H1 (cell line): ENCODE data around the gene DPH1. TPM values are rescaled to one million over a fixed set of nuclear protein-coding genes. Genes with fewer than 3 reads are reported as not detected.

ENCODE experiments used
- CTCF ChIA-PET: fragments of 300-600 bp; sonication (Branson Sonifier 250); formaldehyde crosslinking; loops from one replicate; lab custom pipeline; 2021; ENCODE audit not compliant: partially characterized antibody; lab: Charles Lee
- POLR2A ChIA-PET: fragments of 300-600 bp; sonication (Branson Sonifier 250); formaldehyde crosslinking; loops from one replicate; lab custom pipeline; 2021; ENCODE audit warnings: inconsistent platforms; ENCODE audit not compliant: partially characterized antibody; lab: Charles Lee
- DNase-seq, 2 experiments: peaks; one replicate each; pipeline versions ENCODE4 v3.0.0 to v3.0.0-alpha.2; 2010 to 2022; ENCODE audit warnings: low spot score in 2 of 2, low read depth in 1 of 2, mixed read lengths in 1 of 2
- FAIRE-seq: peaks from 2 replicates; lab custom pipeline; 2011; peaks lifted over from hg19 to GRCh38; lab: Jason Lieb, UNC
- H2AFZ ChIP-seq: 2 replicates; pipeline ENCODE4 v1.8.1; 2012; ENCODE audit warnings: low read length, inconsistent platforms
- H2AK5ac ChIP-seq: 2 replicates; pipeline ENCODE4 v1.6.1; 2013; ENCODE audit warnings: low read depth, low read length
- H2BK120ac ChIP-seq: replicated peaks from 2 replicates; pipeline ENCODE3; 2013; ENCODE audit warnings: low read depth, low read length, inconsistent platforms
- H2BK12ac ChIP-seq: 2 replicates; pipeline ENCODE4 v1.6.1; 2013; ENCODE audit warnings: low read depth, low read length
- H2BK15ac ChIP-seq: 2 replicates; pipeline ENCODE4 v1.6.1; 2013; ENCODE audit warnings: low read length
- H2BK20ac ChIP-seq: 2 replicates; pipeline ENCODE4 v1.6.1; 2013; ENCODE audit warnings: low read length
- H2BK5ac ChIP-seq: 2 replicates; pipeline ENCODE4 v1.6.1; 2013; ENCODE audit warnings: low read depth, low read length
- H3K14ac ChIP-seq: 2 replicates; pipeline ENCODE4 v1.6.1; 2013; ENCODE audit warnings: inconsistent platforms; ENCODE audit not compliant: insufficient read length
- H3K18ac ChIP-seq: 2 replicates; pipeline ENCODE4 v1.6.1; 2013; ENCODE audit warnings: low read length; ENCODE audit errors: extremely low read depth
- H3K23ac ChIP-seq: 2 replicates; pipeline ENCODE4 v1.6.1; 2013; ENCODE audit warnings: inconsistent platforms; ENCODE audit not compliant: insufficient read length
- H3K23me2 ChIP-seq: 2 replicates; pipeline ENCODE4 v1.6.1; 2013; ENCODE audit warnings: low read depth, low read length
- H3K27ac ChIP-seq: 2 replicates; pipeline ENCODE4 v1.6.1; 2011; ENCODE audit warnings: low read depth, low read length, inconsistent platforms
- H3K27me3 ChIP-seq, 4 experiments: replicated peaks in 1 of 4; 1 replicate in 1 of 4; 2 replicates in 3 of 4; pipeline versions ENCODE4 v1.6.1 to v1.8.1; 2011 to 2013; ENCODE audit warnings: low read length in 3 of 4, mild to moderate bottlenecking in 3 of 4, inconsistent platforms in 2 of 4, mixed read lengths in 2 of 4, moderate library complexity in 1 of 4; ENCODE audit not compliant: control insufficient read depth in 3 of 4, insufficient read depth in 3 of 4; ENCODE audit errors: extremely low read depth in 1 of 4
- H3K36me3 ChIP-seq, 4 experiments: 2 replicates each; pipeline versions ENCODE4 v1.6.1 to v1.8.1; 2011 to 2013; ENCODE audit warnings: mild to moderate bottlenecking in 4 of 4, low read length in 3 of 4, moderate library complexity in 2 of 4, control low read depth in 1 of 4, inconsistent platforms in 1 of 4; ENCODE audit not compliant: insufficient read depth in 4 of 4, control insufficient read depth in 2 of 4
- H3K4ac ChIP-seq: replicated peaks from 2 replicates; pipeline ENCODE3; 2013; ENCODE audit warnings: low read length, low read depth, mixed read lengths, inconsistent platforms; ENCODE audit not compliant: insufficient read length
- H3K4me1 ChIP-seq, 4 experiments: replicated peaks in 1 of 4; 1 replicate in 1 of 4; 2 replicates in 3 of 4; pipeline versions ENCODE4 v1.6.1 to v1.8.1; 2011 to 2013; ENCODE audit warnings: low read length in 3 of 4, inconsistent platforms in 2 of 4, mixed read lengths in 1 of 4; ENCODE audit not compliant: insufficient read depth in 4 of 4, control insufficient read depth in 3 of 4
- H3K4me2 ChIP-seq, 2 experiments: 2 replicates each; pipeline versions ENCODE4 v1.6.1 to v1.8.1; 2011 to 2013; ENCODE audit warnings: low read depth in 2 of 2, low read length in 2 of 2, control low read depth in 1 of 2, inconsistent platforms in 1 of 2, mild to moderate bottlenecking in 1 of 2; ENCODE audit not compliant: insufficient read depth in 1 of 2
- H3K4me3 ChIP-seq, 4 experiments: fragments of 200-600, 300-600 bp in 1 of 4; sonication (generic), shearing (Covaris generic), sonication (Bioruptor Twin) in 1 of 4; 2 replicates each; pipeline versions ENCODE4 v1.5.1 to v1.8.1; 2011 to 2016; ENCODE audit warnings: low read length in 4 of 4, low read depth in 3 of 4, control low read depth in 2 of 4, inconsistent platforms in 2 of 4, mild to moderate bottlenecking in 2 of 4, mixed read lengths in 1 of 4, moderate library complexity in 1 of 4; ENCODE audit not compliant: insufficient read depth in 2 of 4; ENCODE audit errors: extremely low read depth in 1 of 4
- H3K56ac ChIP-seq: replicated peaks from 2 replicates; pipeline ENCODE3; 2013; ENCODE audit warnings: low read depth, mild to moderate bottlenecking, mixed read lengths, low read length, inconsistent platforms; ENCODE audit not compliant: insufficient read length
- H3K79me1 ChIP-seq: 2 replicates; pipeline ENCODE4 v1.6.1; 2013; ENCODE audit warnings: low read depth, low read length, control low read depth
- H3K79me2 ChIP-seq, 2 experiments: 2 replicates each; pipeline versions ENCODE4 v1.6.1 to v1.8.1; 2012 to 2013; ENCODE audit warnings: low read length in 2 of 2, mild to moderate bottlenecking in 2 of 2, inconsistent platforms in 1 of 2; ENCODE audit not compliant: insufficient read depth in 2 of 2, control insufficient read depth in 1 of 2
- H3K9ac ChIP-seq, 4 experiments: replicated peaks in 1 of 4; 1 replicate in 1 of 4; 2 replicates in 3 of 4; pipeline versions ENCODE4 v1.6.1 to v1.8.1; 2011 to 2013; ENCODE audit warnings: low read depth in 3 of 4, low read length in 3 of 4, control low read depth in 2 of 4, mild to moderate bottlenecking in 2 of 4, moderate library complexity in 2 of 4, inconsistent platforms in 1 of 4; ENCODE audit errors: extremely low read depth in 1 of 4
- H3K9me3 ChIP-seq, 2 experiments: 2 replicates each; pipeline versions ENCODE4 v1.6.1 to v1.8.1; 2012 to 2013; ENCODE audit warnings: mild to moderate bottlenecking in 2 of 2, moderate library complexity in 2 of 2, control low read depth in 1 of 2, inconsistent platforms in 1 of 2, low read depth in 1 of 2, low read length in 1 of 2, mixed read lengths in 1 of 2; ENCODE audit not compliant: insufficient read depth in 2 of 2
- H4K20me1 ChIP-seq, 2 experiments: replicated peaks in 1 of 2; 2 replicates each; pipeline versions ENCODE3 to v1.8.1; 2011 to 2013; ENCODE audit warnings: inconsistent platforms in 2 of 2, low read length in 2 of 2, mild to moderate bottlenecking in 1 of 2; ENCODE audit not compliant: insufficient read depth in 2 of 2, control insufficient read depth in 1 of 2
- H4K5ac ChIP-seq: 2 replicates; pipeline ENCODE4 v1.6.1; 2013; ENCODE audit warnings: low read length, low read depth, mixed read lengths, inconsistent platforms; ENCODE audit not compliant: insufficient read length
- H4K8ac ChIP-seq: 2 replicates; pipeline ENCODE4 v1.8.0; 2013; ENCODE audit warnings: mild to moderate bottlenecking, moderate library complexity, low read length, inconsistent platforms; ENCODE audit not compliant: insufficient read depth; ENCODE audit errors: extremely low read depth
- H4K91ac ChIP-seq: replicated peaks from 2 replicates; pipeline ENCODE3; 2013; ENCODE audit warnings: low read length, mixed read lengths, inconsistent platforms; ENCODE audit not compliant: insufficient read length
- CBX8 ChIP-seq: fragments of 300-800, 300-1000 bp; sonication (generic); IDR thresholded peaks from 2 replicates; pipeline ENCODE4 v1.7.1; 2016; ENCODE audit warnings: low read depth, low read length, borderline replicate concordance
- CHD1 ChIP-seq: IDR thresholded peaks from 2 replicates; pipeline ENCODE4 v1.6.1; 2012; ENCODE audit warnings: low read depth, low read length, improper control_type of control experiment
- CHD2 ChIP-seq: IDR thresholded peaks from 2 replicates; pipeline ENCODE4 v1.6.1; 2012; ENCODE audit warnings: low read length, improper control_type of control experiment
- GABPA ChIP-seq: IDR thresholded peaks from 2 replicates; pipeline ENCODE4 v1.6.1; 2011; ENCODE audit warnings: mild to moderate bottlenecking, low read length, moderate library complexity, borderline replicate concordance; ENCODE audit not compliant: insufficient read depth
- HDAC6 ChIP-seq: IDR thresholded peaks from one replicate; pipeline ENCODE4 v1.7.1; 2012; ENCODE audit warnings: low read depth, mild to moderate bottlenecking, inconsistent platforms, low read length, moderate library complexity
- JUND ChIP-seq: IDR thresholded peaks from 2 replicates; pipeline ENCODE4 v1.6.1; 2011; ENCODE audit warnings: mild to moderate bottlenecking, improper control_type of control experiment, low read length
- KDM5A ChIP-seq: fragments of 200-600 bp; IDR thresholded peaks from 2 replicates; pipeline ENCODE4 v1.7.1; 2012; ENCODE audit warnings: mild to moderate bottlenecking, low read length, inconsistent platforms, mixed read lengths
- MAFK ChIP-seq: IDR thresholded peaks from 2 replicates; pipeline ENCODE4 v1.6.1; 2012; ENCODE audit warnings: low read depth, mild to moderate bottlenecking, improper control_type of control experiment, low read length
- RNF2 ChIP-seq: fragments of 200-900, 300-1000 bp; sonication (generic); IDR thresholded peaks from 2 replicates; pipeline ENCODE4 v1.7.1; 2016; ENCODE audit warnings: borderline replicate concordance, low read depth, mild to moderate bottlenecking, antibody characterized with exemption, low read length; ENCODE audit not compliant: poor library complexity, severe bottlenecking; ENCODE audit errors: missing control alignments
- RXRA ChIP-seq: IDR thresholded peaks from 2 replicates; pipeline ENCODE4 v1.6.1; 2011; ENCODE audit warnings: low read depth, mild to moderate bottlenecking, low read length, moderate library complexity; ENCODE audit not compliant: insufficient read depth
- SP1 ChIP-seq: IDR thresholded peaks from 2 replicates; pipeline ENCODE4 v1.6.1; 2011; ENCODE audit warnings: low read depth, low read length
- SUZ12 ChIP-seq: fragments of 200-600 bp; sonication (generic); IDR thresholded peaks from 2 replicates; pipeline ENCODE4 v1.6.1; 2012; ENCODE audit warnings: mild to moderate bottlenecking, inconsistent platforms, low read length, moderate library complexity, mixed read lengths
- TAF1 ChIP-seq: IDR thresholded peaks from 2 replicates; pipeline ENCODE4 v1.6.1; 2011; ENCODE audit warnings: mild to moderate bottlenecking, low read depth, low read length
- TAF7 ChIP-seq: optimal IDR thresholded peaks from 2 replicates; pipeline ENCODE3; 2011; ENCODE audit warnings: low read depth, mild to moderate bottlenecking, inconsistent platforms, low read length, moderate library complexity, borderline replicate concordance
- TCF12 ChIP-seq: IDR thresholded peaks from 2 replicates; pipeline ENCODE4 v1.6.1; 2011; ENCODE audit warnings: low read depth, mild to moderate bottlenecking, low read length
- WGBS, 2 experiments: shearing (Covaris generic) in 1 of 2; methylation state at CpG; one replicate each; pipeline versions ENCODE4 v1.1.6 to v1.1.7; 2013 to 2015; ENCODE audit warnings: low lambda C conversion rate in 2 of 2, mixed read lengths in 2 of 2, inconsistent platforms in 1 of 2, low coverage in 1 of 2, missing lambda C conversion rate in 1 of 2; ENCODE audit not compliant: insufficient replicate concordance in 2 of 2, insufficient coverage in 1 of 2, insufficient read length in 1 of 2; ENCODE audit errors: extremely low coverage in 1 of 2, missing lambda C conversion rate in 1 of 2; 5-methylcytosine and 5-hydroxymethylcytosine counted together
- polyA plus RNA-seq, 7 experiments: library from polyadenylated mRNA; depleted of rRNA in 3 of 7; stranded (reverse) in 5 of 7; unstranded in 2 of 7; fragments of >200 nt in 5 of 7; fragments of 200-250 nt in 2 of 7; gene quantifications; 1 replicate in 5 of 7; 2 replicates in 1 of 7; 4 replicates in 1 of 7; pipeline versions ENCODE4 v1.2.1 to v1.2.3, GENCODE V29; 2011 to 2013; ENCODE audit warnings: missing spikeins in 2 of 7, mixed read lengths in 2 of 7
- total RNA-seq: library from RNA; stranded (reverse); fragmentation: NEBNext Ultra II Directional; extraction: Animal tissue kit (Norgen Biotek cat#: 25700); gene quantifications from 2 replicates; pipeline ENCODE4 v1.2.1, GENCODE V29; 2021

Gene DPH1
- total and polyA plus RNA-seq, 2 of the 8 experiments (the other 6 are each of a cell fraction or from before 2014, with no cell fraction given): 24.9 to 30.0 TPM

DNA sequence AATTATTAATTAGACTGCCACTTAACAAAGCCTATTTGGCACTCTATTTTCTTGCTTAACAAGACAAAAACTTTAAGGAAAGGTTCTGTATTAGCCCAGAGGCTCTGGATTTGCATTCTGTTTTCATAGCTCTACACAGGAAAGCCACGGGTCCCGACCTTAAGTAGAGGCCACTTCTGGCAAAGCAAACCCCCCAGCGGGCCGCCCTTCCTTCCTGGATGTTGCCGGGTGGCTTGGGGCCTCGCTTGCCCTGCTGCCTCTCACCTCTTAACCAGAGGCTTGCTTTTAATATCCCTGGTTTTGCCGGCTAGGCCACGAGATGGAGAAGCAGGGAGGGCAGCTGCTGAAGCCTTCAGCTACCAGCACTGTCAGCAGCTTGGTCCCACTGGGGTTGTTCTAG, 9.2 kb upstream of the DPH1 start:
- Histone ChIP-seq H4K8ac (no peak overlapping the region), H4K91ac (no peak overlapping the region), H3K18ac (no peak overlapping the region), H3K4me1 (peaks cover 0 to 16% (median 6%) of the 10 kb centered on the region in 4 experiments; a peak in 6 of 7 replicates), H2BK120ac (no peak overlapping the region), H2BK20ac (no peak overlapping the region), H2BK15ac (no peak overlapping the region), H2AFZ (no peak overlapping the region), H2AK5ac (no peak overlapping the region), H3K14ac (no peak overlapping the region), H3K27ac (no peak overlapping the region), H4K5ac (no peak overlapping the region), H3K9ac (no peak overlapping the region), H3K27me3 (peaks cover 32 to 69% (median 63%) of the 10 kb centered on the region in 4 experiments), H4K20me1 (peaks cover 2% of the 10 kb centered on the region in 2 experiments), H3K23me2 (peaks cover 10% of the 10 kb centered on the region; the same call in 1 of the 2 replicates), H3K23ac (no peak overlapping the region), H3K9me3 (no peaks in the 10 kb centered on the region), H2BK5ac (no peak overlapping the region), H3K4me3 (no peak overlapping the region), H3K4me2 (no peak overlapping the region), H3K79me2 (no peaks in the 10 kb centered on the region), H2BK12ac (no peak overlapping the region), H3K36me3 (peaks cover 0 to 6% (median 0%) of the 10 kb centered on the region in 4 experiments; a peak in 1 of 8 replicates), H3K79me1 (no peaks in the 10 kb centered on the region), H3K4ac (no peak overlapping the region), H3K56ac (no peak overlapping the region)
- 81% methylated on average over 8 of the region's 8 CpGs; no CpG with 5 or more reads in 1 of the 2 experiments for WGBS, 2 experiments
- DNase-seq (no peak), FAIRE-seq (no peak)
- CTCF ChIA-PET: interaction anchor here (0.8 to 1.9 kb wide), 5 partner anchors 8 to 111 kb away, joined by 3 to 5 read pairs (median 4); no protein-coding TSS in a partner anchor
- POLR2A ChIA-PET: no interaction called here
- no peak for TF ChIP-seq CHD1
- TF ChIP-seq CBX8: no peak
- TF ChIP-seq TCF12: no peak
- no peak for TF ChIP-seq CHD2
- no peak for TF ChIP-seq MAFK
- no peak for TF ChIP-seq SP1
- no peak for TF ChIP-seq TAF7
- no peak for TF ChIP-seq TAF1
- no peak for TF ChIP-seq RXRA
- TF ChIP-seq HDAC6: no peak
- TF ChIP-seq JUND: no peak
- no peak for TF ChIP-seq SUZ12
- TF ChIP-seq KDM5A: no peak
- TF ChIP-seq RNF2: no peak
- TF ChIP-seq GABPA: no peak
